H1 (cell line): Measurements from ENCODE around the gene NDUFS8. TPM values are rescaled to one million over a fixed set of nuclear protein-coding genes. Genes with fewer than 3 reads are reported as not detected.
"Not testable (repeated sequence)": the region's sequence is repeated elsewhere in the genome, so short reads cannot be mapped to it uniquely, and the experiment has no call there.

Experiments used
- CTCF ChIA-PET: fragments of 300-600 bp; sonication (Branson Sonifier 250); formaldehyde crosslinking; loops from one replicate; lab custom pipeline; 2021; ENCODE audit not compliant: partially characterized antibody; lab: Charles Lee
- POLR2A ChIA-PET: fragments of 300-600 bp; sonication (Branson Sonifier 250); formaldehyde crosslinking; loops from one replicate; lab custom pipeline; 2021; ENCODE audit warnings: inconsistent platforms; ENCODE audit not compliant: partially characterized antibody; lab: Charles Lee
- DNase-seq, 2 experiments: peaks; one replicate each; pipeline versions ENCODE4 v3.0.0 to v3.0.0-alpha.2; 2010 to 2022; ENCODE audit warnings: low spot score in 2 of 2, low read depth in 1 of 2, mixed read lengths in 1 of 2
- FAIRE-seq: peaks from 2 replicates; lab custom pipeline; 2011; peaks lifted over from hg19 to GRCh38; lab: Jason Lieb, UNC
- H2AFZ ChIP-seq: 2 replicates; pipeline ENCODE4 v1.8.1; 2012; ENCODE audit warnings: low read length, inconsistent platforms
- H2AK5ac ChIP-seq: 2 replicates; pipeline ENCODE4 v1.6.1; 2013; ENCODE audit warnings: low read depth, low read length
- H2BK120ac ChIP-seq: replicated peaks from 2 replicates; pipeline ENCODE3; 2013; ENCODE audit warnings: low read depth, low read length, inconsistent platforms
- H2BK12ac ChIP-seq: 2 replicates; pipeline ENCODE4 v1.6.1; 2013; ENCODE audit warnings: low read depth, low read length
- H2BK15ac ChIP-seq: 2 replicates; pipeline ENCODE4 v1.6.1; 2013; ENCODE audit warnings: low read length
- H2BK20ac ChIP-seq: 2 replicates; pipeline ENCODE4 v1.6.1; 2013; ENCODE audit warnings: low read length
- H2BK5ac ChIP-seq: 2 replicates; pipeline ENCODE4 v1.6.1; 2013; ENCODE audit warnings: low read depth, low read length
- H3K14ac ChIP-seq: 2 replicates; pipeline ENCODE4 v1.6.1; 2013; ENCODE audit warnings: inconsistent platforms; ENCODE audit not compliant: insufficient read length
- H3K18ac ChIP-seq: 2 replicates; pipeline ENCODE4 v1.6.1; 2013; ENCODE audit warnings: low read length; ENCODE audit errors: extremely low read depth
- H3K23ac ChIP-seq: 2 replicates; pipeline ENCODE4 v1.6.1; 2013; ENCODE audit warnings: inconsistent platforms; ENCODE audit not compliant: insufficient read length
- H3K23me2 ChIP-seq: 2 replicates; pipeline ENCODE4 v1.6.1; 2013; ENCODE audit warnings: low read depth, low read length
- H3K27ac ChIP-seq: 2 replicates; pipeline ENCODE4 v1.6.1; 2011; ENCODE audit warnings: low read depth, low read length, inconsistent platforms
- H3K27me3 ChIP-seq, 4 experiments: replicated peaks in 1 of 4; 1 replicate in 1 of 4; 2 replicates in 3 of 4; pipeline versions ENCODE4 v1.6.1 to v1.8.1; 2011 to 2013; ENCODE audit warnings: low read length in 3 of 4, mild to moderate bottlenecking in 3 of 4, inconsistent platforms in 2 of 4, mixed read lengths in 2 of 4, moderate library complexity in 1 of 4; ENCODE audit not compliant: control insufficient read depth in 3 of 4, insufficient read depth in 3 of 4; ENCODE audit errors: extremely low read depth in 1 of 4
- H3K36me3 ChIP-seq, 4 experiments: 2 replicates each; pipeline versions ENCODE4 v1.6.1 to v1.8.1; 2011 to 2013; ENCODE audit warnings: mild to moderate bottlenecking in 4 of 4, low read length in 3 of 4, moderate library complexity in 2 of 4, control low read depth in 1 of 4, inconsistent platforms in 1 of 4; ENCODE audit not compliant: insufficient read depth in 4 of 4, control insufficient read depth in 2 of 4
- H3K4ac ChIP-seq: replicated peaks from 2 replicates; pipeline ENCODE3; 2013; ENCODE audit warnings: low read length, low read depth, mixed read lengths, inconsistent platforms; ENCODE audit not compliant: insufficient read length
- H3K4me1 ChIP-seq, 4 experiments: replicated peaks in 1 of 4; 1 replicate in 1 of 4; 2 replicates in 3 of 4; pipeline versions ENCODE4 v1.6.1 to v1.8.1; 2011 to 2013; ENCODE audit warnings: low read length in 3 of 4, inconsistent platforms in 2 of 4, mixed read lengths in 1 of 4; ENCODE audit not compliant: insufficient read depth in 4 of 4, control insufficient read depth in 3 of 4
- H3K4me2 ChIP-seq, 2 experiments: 2 replicates each; pipeline versions ENCODE4 v1.6.1 to v1.8.1; 2011 to 2013; ENCODE audit warnings: low read depth in 2 of 2, low read length in 2 of 2, control low read depth in 1 of 2, inconsistent platforms in 1 of 2, mild to moderate bottlenecking in 1 of 2; ENCODE audit not compliant: insufficient read depth in 1 of 2
- H3K4me3 ChIP-seq, 4 experiments: fragments of 200-600, 300-600 bp in 1 of 4; sonication (generic), shearing (Covaris generic), sonication (Bioruptor Twin) in 1 of 4; 2 replicates each; pipeline versions ENCODE4 v1.5.1 to v1.8.1; 2011 to 2016; ENCODE audit warnings: low read length in 4 of 4, low read depth in 3 of 4, control low read depth in 2 of 4, inconsistent platforms in 2 of 4, mild to moderate bottlenecking in 2 of 4, mixed read lengths in 1 of 4, moderate library complexity in 1 of 4; ENCODE audit not compliant: insufficient read depth in 2 of 4; ENCODE audit errors: extremely low read depth in 1 of 4
- H3K56ac ChIP-seq: replicated peaks from 2 replicates; pipeline ENCODE3; 2013; ENCODE audit warnings: low read depth, mild to moderate bottlenecking, mixed read lengths, low read length, inconsistent platforms; ENCODE audit not compliant: insufficient read length
- H3K79me1 ChIP-seq: 2 replicates; pipeline ENCODE4 v1.6.1; 2013; ENCODE audit warnings: low read depth, low read length, control low read depth
- H3K79me2 ChIP-seq, 2 experiments: 2 replicates each; pipeline versions ENCODE4 v1.6.1 to v1.8.1; 2012 to 2013; ENCODE audit warnings: low read length in 2 of 2, mild to moderate bottlenecking in 2 of 2, inconsistent platforms in 1 of 2; ENCODE audit not compliant: insufficient read depth in 2 of 2, control insufficient read depth in 1 of 2
- H3K9ac ChIP-seq, 4 experiments: replicated peaks in 1 of 4; 1 replicate in 1 of 4; 2 replicates in 3 of 4; pipeline versions ENCODE4 v1.6.1 to v1.8.1; 2011 to 2013; ENCODE audit warnings: low read depth in 3 of 4, low read length in 3 of 4, control low read depth in 2 of 4, mild to moderate bottlenecking in 2 of 4, moderate library complexity in 2 of 4, inconsistent platforms in 1 of 4; ENCODE audit errors: extremely low read depth in 1 of 4
- H3K9me3 ChIP-seq, 2 experiments: 2 replicates each; pipeline versions ENCODE4 v1.6.1 to v1.8.1; 2012 to 2013; ENCODE audit warnings: mild to moderate bottlenecking in 2 of 2, moderate library complexity in 2 of 2, control low read depth in 1 of 2, inconsistent platforms in 1 of 2, low read depth in 1 of 2, low read length in 1 of 2, mixed read lengths in 1 of 2; ENCODE audit not compliant: insufficient read depth in 2 of 2
- H4K20me1 ChIP-seq, 2 experiments: replicated peaks in 1 of 2; 2 replicates each; pipeline versions ENCODE3 to v1.8.1; 2011 to 2013; ENCODE audit warnings: inconsistent platforms in 2 of 2, low read length in 2 of 2, mild to moderate bottlenecking in 1 of 2; ENCODE audit not compliant: insufficient read depth in 2 of 2, control insufficient read depth in 1 of 2
- H4K5ac ChIP-seq: 2 replicates; pipeline ENCODE4 v1.6.1; 2013; ENCODE audit warnings: low read length, low read depth, mixed read lengths, inconsistent platforms; ENCODE audit not compliant: insufficient read length
- H4K8ac ChIP-seq: 2 replicates; pipeline ENCODE4 v1.8.0; 2013; ENCODE audit warnings: mild to moderate bottlenecking, moderate library complexity, low read length, inconsistent platforms; ENCODE audit not compliant: insufficient read depth; ENCODE audit errors: extremely low read depth
- H4K91ac ChIP-seq: replicated peaks from 2 replicates; pipeline ENCODE3; 2013; ENCODE audit warnings: low read length, mixed read lengths, inconsistent platforms; ENCODE audit not compliant: insufficient read length
- KDM4A ChIP-seq: IDR thresholded peaks from one replicate; pipeline ENCODE4 v1.7.1; 2012; ENCODE audit warnings: low read depth, mild to moderate bottlenecking, moderate library complexity, low read length, inconsistent platforms; ENCODE audit not compliant: severe bottlenecking
- MAX ChIP-seq: IDR thresholded peaks from 2 replicates; pipeline ENCODE4 v1.6.1; 2012; ENCODE audit warnings: inconsistent platforms
- WGBS, 2 experiments: shearing (Covaris generic) in 1 of 2; methylation state at CpG; one replicate each; pipeline versions ENCODE4 v1.1.6 to v1.1.7; 2013 to 2015; ENCODE audit warnings: low lambda C conversion rate in 2 of 2, mixed read lengths in 2 of 2, inconsistent platforms in 1 of 2, low coverage in 1 of 2, missing lambda C conversion rate in 1 of 2; ENCODE audit not compliant: insufficient replicate concordance in 2 of 2, insufficient coverage in 1 of 2, insufficient read length in 1 of 2; ENCODE audit errors: extremely low coverage in 1 of 2, missing lambda C conversion rate in 1 of 2; 5-methylcytosine and 5-hydroxymethylcytosine counted together
- polyA plus RNA-seq, 7 experiments: library from polyadenylated mRNA; depleted of rRNA in 3 of 7; stranded (reverse) in 5 of 7; unstranded in 2 of 7; fragments of >200 nt in 5 of 7; fragments of 200-250 nt in 2 of 7; gene quantifications; 1 replicate in 5 of 7; 2 replicates in 1 of 7; 4 replicates in 1 of 7; pipeline versions ENCODE4 v1.2.1 to v1.2.3, GENCODE V29; 2011 to 2013; ENCODE audit warnings: missing spikeins in 2 of 7, mixed read lengths in 2 of 7
- total RNA-seq: library from RNA; stranded (reverse); fragmentation: NEBNext Ultra II Directional; extraction: Animal tissue kit (Norgen Biotek cat#: 25700); gene quantifications from 2 replicates; pipeline ENCODE4 v1.2.1, GENCODE V29; 2021
- TF ChIP-seq, protein P1 (sequence below), 3 experiments: IDR thresholded peaks; 1 replicate in 2 of 3; 2 replicates in 1 of 3; pipeline versions ENCODE4 v1.5.1 to v1.6.1; 2011; ENCODE audit warnings: low read length in 3 of 3, mild to moderate bottlenecking in 3 of 3, inconsistent platforms in 2 of 3, low read depth in 1 of 3, moderate library complexity in 1 of 3; ENCODE audit not compliant: insufficient read depth in 1 of 3; ENCODE audit errors: control extremely low read depth in 1 of 3

NDUFS8 gene
- total and polyA plus RNA-seq, 2 of the 8 experiments (the other 6 are each of a cell fraction or from before 2014, with no cell fraction given): 182 to 291 TPM

GRCh38 chr11:67991347-67992121 is 38.9 kb upstream of the NDUFS8 start:
- H3K79me2 ChIP-seq, H3K14ac ChIP-seq, H3K36me3 ChIP-seq, H4K5ac ChIP-seq, H3K27me3 ChIP-seq, H2AFZ ChIP-seq, FAIRE-seq, H4K91ac ChIP-seq, H3K56ac ChIP-seq, H2BK120ac ChIP-seq, H3K18ac ChIP-seq, H2BK12ac ChIP-seq, H4K20me1 ChIP-seq, H2BK20ac ChIP-seq, H3K9me3 ChIP-seq, H3K4ac ChIP-seq, H3K79me1 ChIP-seq, H2AK5ac ChIP-seq, POLR2A ChIA-PET, H3K23ac ChIP-seq, H2BK5ac ChIP-seq, H3K23me2 ChIP-seq, H2BK15ac ChIP-seq: not testable (repeated sequence)
- Histone ChIP-seq H3K4me3 (peak overlapping the region; percentile 26 to 63 (median 32)), H3K9ac (peak overlapping the region in 1 of 4 experiments; percentile 37; a peak in 1 of 7 replicates), H3K4me2 (peak overlapping the region; percentile 89 to 92), H4K8ac (peak overlapping the region; percentile 89; the same call in 1 of the 2 replicates)
- WGBS, 2 experiments: 6% methylated on average over 21 of the region's 70 CpGs; no CpG with 5 or more reads in 1 of the 2 experiments
- CTCF ChIA-PET: interaction anchor here (0.9 to 1.1 kb wide), 2 partner anchors 9 to 115 kb away, joined by 3 read pairs; no protein-coding TSS in a partner anchor
- TF ChIP-seq, protein P1, sequence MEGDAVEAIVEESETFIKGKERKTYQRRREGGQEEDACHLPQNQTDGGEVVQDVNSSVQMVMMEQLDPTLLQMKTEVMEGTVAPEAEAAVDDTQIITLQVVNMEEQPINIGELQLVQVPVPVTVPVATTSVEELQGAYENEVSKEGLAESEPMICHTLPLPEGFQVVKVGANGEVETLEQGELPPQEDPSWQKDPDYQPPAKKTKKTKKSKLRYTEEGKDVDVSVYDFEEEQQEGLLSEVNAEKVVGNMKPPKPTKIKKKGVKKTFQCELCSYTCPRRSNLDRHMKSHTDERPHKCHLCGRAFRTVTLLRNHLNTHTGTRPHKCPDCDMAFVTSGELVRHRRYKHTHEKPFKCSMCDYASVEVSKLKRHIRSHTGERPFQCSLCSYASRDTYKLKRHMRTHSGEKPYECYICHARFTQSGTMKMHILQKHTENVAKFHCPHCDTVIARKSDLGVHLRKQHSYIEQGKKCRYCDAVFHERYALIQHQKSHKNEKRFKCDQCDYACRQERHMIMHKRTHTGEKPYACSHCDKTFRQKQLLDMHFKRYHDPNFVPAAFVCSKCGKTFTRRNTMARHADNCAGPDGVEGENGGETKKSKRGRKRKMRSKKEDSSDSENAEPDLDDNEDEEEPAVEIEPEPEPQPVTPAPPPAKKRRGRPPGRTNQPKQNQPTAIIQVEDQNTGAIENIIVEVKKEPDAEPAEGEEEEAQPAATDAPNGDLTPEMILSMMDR (IDR thresholded peaks at IDR 0.05; ENCODE audit: control extremely low read depth in 1 of 3, insufficient read depth in 1 of 3, low read depth in 1 of 3, low read length in 3 of 3): peak in 1 of 3 experiments; percentile 8; a peak in 1 of 4 replicates
- peak; percentile 20 for TF ChIP-seq KDM4A
- peak; percentile 53 for TF ChIP-seq MAX
- TF ChIP-seq, all 59 proteins: peak for 3; not testable (repeated sequence) for 56
- not testable (repeated sequence) for H3K27ac ChIP-seq, H3K4me1 ChIP-seq
- DNase-seq: peak in 1 of 2 experiments; percentile 87
